ENCODE results near the gene VIL1.

DNA sequence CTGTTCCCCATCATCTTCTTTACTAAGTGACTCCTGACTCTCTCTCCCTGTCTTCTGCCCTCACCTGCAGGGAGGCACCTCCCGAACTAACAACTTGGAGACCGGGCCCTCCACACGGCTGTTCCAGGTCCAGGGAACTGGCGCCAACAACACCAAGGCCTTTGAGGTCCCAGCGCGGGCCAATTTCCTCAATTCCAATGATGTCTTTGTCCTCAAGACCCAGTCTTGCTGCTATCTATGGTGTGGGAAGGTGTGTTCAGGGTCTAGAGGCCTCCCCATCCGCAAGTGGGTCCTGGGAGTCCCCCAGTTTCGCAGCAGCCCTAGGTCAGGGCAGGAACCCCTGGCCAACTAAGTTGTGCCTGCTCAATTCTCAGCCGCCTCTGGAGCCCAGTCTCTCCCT lies 15.5 kb downstream of the VIL1 start:
- TF ChIP-seq CTCF (optimal IDR thresholded peaks at IDR 0.05 in 1 of 3, IDR thresholded peaks at IDR 0.05 in 1 of 3, conservative IDR thresholded peaks at IDR 0.05 in 1 of 3; ENCODE audit: extremely low read depth in 1 of 3, insufficient read depth in 2 of 3, low read length in 3 of 3) (no peak), EZH2 (IDR thresholded peaks at IDR 0.05; ENCODE audit: low read length) (no peak)
